GM15510 (cell line): ENCODE measurements around the gene ADAT2.

Source experiments
- POLR2A ChIP-seq: IDR thresholded peaks from 3 replicates; pipeline ENCODE4 v1.6.1; 2011; ENCODE audit warnings: borderline replicate concordance; ENCODE audit not compliant: insufficient read length; ENCODE audit errors: extremely low read depth

Gene ADAT2

GRCh38 chr6:143376861-143377260 lies 73.6 kb downstream of the ADAT2 start:
- no peak for TF ChIP-seq POLR2A

- no peak for TF ChIP-seq POLR2A
Measured at GRCh38 chr6:143376375-143376774, 74.1 kb downstream of the ADAT2 start.

DNA sequence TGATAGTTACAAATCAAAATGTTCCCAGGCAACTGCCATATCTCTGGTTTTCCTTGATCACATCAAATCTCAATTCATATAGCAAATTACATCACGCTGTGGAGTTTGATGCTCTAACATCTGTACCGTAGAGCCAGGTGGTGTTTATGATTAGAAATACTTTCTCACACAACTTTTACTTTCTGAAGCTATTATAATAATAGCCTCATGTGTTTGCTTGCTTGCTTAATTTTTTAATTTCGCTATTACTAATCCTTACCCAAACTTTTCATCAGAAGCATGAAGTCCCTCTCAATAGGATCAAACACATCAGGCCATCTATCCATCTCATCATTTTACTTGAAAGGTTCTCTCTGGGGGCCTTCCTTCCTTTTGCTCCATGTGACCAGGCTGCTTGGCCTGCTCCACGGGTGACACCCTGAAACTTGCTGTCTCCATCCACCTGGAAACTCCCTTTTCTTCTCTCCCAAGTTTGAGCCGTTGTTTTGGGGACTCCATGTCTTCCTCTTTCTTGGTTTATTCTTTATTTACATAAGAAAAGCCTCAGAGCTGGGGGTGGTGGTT lies 75.4 kb downstream of the ADAT2 start:
- no peak for TF ChIP-seq POLR2A

GRCh38 chr6:143374014-143374413 lies 76.5 kb downstream of the ADAT2 start:
- TF ChIP-seq POLR2A: no peak
